Fibroblast of pulmonary artery (primary cell): Measurements from ENCODE around the gene DHRS3.

ENCODE experiments used
- DNase-seq: peaks from one replicate; pipeline ENCODE4 v3.0.0-alpha.2; 2010; ENCODE audit warnings: low read depth
- H3K4me3 ChIP-seq: replicated peaks from 2 replicates; pipeline ENCODE4 v1.5.1; 2011; ENCODE audit warnings: low read depth, mild to moderate bottlenecking, control low read depth, low read length, moderate library complexity
- TF ChIP-seq, protein P1 (sequence below): IDR thresholded peaks from 2 replicates; pipeline ENCODE4 v1.5.1; 2011; ENCODE audit warnings: mild to moderate bottlenecking, control low read depth, low read length, inconsistent platforms; ENCODE audit errors: missing control alignments

The DHRS3 gene

DNA sequence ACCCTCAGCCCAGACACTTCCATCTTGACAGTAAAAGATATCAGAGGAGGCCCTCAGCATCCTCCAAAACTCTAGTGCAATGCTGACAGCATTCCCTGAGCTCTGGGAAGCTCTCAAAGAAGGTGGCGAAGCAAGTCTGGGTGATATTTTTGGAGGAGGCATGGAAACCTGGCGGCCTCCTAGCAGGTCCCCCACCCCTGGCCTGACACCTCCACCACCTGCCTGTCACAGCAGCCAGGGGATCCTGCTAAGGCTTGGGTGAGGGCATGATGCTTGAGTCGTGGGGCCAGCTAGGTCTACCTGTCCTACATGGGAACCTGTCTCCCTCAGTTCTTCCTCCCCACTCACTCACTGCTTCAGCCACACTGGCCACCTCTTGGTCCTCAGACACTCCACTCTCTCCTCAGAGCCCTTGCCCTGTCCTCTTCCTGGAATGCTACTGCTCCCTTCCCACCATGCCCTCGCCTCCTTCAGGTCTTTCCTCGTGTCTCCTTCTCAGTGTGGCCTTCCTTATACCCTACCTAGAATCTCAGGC lies 8.5 kb downstream of the DHRS3 start:
- no peak for DNase-seq
- H3K4me3 ChIP-seq: no peak overlapping the region
- TF ChIP-seq, protein P1, sequence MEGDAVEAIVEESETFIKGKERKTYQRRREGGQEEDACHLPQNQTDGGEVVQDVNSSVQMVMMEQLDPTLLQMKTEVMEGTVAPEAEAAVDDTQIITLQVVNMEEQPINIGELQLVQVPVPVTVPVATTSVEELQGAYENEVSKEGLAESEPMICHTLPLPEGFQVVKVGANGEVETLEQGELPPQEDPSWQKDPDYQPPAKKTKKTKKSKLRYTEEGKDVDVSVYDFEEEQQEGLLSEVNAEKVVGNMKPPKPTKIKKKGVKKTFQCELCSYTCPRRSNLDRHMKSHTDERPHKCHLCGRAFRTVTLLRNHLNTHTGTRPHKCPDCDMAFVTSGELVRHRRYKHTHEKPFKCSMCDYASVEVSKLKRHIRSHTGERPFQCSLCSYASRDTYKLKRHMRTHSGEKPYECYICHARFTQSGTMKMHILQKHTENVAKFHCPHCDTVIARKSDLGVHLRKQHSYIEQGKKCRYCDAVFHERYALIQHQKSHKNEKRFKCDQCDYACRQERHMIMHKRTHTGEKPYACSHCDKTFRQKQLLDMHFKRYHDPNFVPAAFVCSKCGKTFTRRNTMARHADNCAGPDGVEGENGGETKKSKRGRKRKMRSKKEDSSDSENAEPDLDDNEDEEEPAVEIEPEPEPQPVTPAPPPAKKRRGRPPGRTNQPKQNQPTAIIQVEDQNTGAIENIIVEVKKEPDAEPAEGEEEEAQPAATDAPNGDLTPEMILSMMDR: no peak

DNA sequence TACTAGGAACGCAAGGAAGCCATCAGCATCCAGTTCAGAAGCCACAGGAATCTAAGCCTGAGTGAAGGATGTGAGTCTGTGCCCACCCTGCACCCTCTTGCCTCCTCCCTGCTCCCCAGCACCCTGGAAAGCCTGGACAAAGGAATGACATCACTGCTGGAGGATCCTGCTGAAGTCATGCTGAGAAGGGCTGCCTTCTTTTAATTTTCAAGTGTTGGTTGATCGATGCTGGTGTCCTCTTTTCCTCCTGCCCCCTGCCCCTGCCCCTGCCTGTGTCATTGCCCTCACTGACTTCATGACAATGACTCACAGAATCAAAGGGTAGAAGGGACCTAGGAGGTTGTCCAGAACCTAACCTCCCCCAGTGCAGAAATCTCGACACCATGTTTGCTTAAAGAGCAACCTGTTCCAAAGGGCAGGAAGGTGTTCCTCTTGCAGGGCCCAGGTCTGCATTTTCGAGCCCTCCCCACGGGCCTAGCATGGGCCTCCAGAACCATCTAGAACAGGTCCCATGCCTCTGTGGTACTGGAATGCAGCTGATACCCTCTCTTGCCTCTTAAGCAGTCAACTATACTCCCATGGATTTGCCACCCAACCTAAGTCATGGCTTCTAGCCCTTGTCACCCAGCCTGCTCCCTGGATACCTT lies 9.6 kb downstream of the DHRS3 start:
- TF ChIP-seq, protein P1: no peak
- DNase-seq: no peak

DNA sequence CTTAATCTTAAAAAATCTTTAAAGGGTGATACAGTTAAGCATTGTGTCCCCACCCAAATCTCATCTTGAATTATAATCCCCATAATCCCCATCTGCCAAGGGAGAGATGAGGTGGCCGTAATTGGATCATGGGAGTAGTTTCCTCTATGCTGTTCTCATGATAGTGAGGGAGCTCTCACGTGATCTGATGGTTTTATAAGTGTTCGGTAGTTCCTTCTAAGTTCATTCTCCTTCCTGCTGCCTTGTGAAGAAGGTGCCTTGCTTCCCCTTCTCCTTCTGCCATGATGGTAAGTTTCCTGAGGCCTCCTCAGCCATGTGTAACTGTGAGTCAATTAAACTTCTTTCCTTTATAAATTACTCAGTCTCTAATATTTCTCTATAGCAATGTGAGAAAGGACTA lies 10.7 kb downstream of the DHRS3 start:
- no peak for DNase-seq
- H3K4me3 ChIP-seq: no peak overlapping the region
- TF ChIP-seq, protein P1: no peak

More for the DNA sequence above, 9.6 kb downstream of the DHRS3 start:
- no peak overlapping the region for H3K4me3 ChIP-seq

DNA sequence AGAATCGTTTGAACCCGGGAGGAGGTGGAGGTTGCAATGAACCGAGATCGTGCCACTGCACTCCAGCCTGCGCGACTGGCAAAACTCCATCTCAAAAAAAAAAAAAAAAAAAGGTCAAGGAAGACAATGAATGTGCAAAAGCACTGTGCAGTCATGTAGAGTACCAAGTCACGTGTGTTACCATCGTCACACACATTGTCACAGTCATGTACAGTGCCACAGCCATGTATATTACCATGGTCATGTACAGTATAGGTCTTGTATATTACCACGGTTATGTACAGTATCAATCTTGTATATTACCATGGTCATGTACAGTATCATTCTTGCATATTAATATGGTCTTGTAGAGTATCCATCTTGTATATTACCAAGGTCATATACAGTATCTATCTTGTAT lies 13.0 kb downstream of the DHRS3 start:
- TF ChIP-seq, protein P1: no peak
- DNase-seq: no peak
- no peak overlapping the region for H3K4me3 ChIP-seq

DNA sequence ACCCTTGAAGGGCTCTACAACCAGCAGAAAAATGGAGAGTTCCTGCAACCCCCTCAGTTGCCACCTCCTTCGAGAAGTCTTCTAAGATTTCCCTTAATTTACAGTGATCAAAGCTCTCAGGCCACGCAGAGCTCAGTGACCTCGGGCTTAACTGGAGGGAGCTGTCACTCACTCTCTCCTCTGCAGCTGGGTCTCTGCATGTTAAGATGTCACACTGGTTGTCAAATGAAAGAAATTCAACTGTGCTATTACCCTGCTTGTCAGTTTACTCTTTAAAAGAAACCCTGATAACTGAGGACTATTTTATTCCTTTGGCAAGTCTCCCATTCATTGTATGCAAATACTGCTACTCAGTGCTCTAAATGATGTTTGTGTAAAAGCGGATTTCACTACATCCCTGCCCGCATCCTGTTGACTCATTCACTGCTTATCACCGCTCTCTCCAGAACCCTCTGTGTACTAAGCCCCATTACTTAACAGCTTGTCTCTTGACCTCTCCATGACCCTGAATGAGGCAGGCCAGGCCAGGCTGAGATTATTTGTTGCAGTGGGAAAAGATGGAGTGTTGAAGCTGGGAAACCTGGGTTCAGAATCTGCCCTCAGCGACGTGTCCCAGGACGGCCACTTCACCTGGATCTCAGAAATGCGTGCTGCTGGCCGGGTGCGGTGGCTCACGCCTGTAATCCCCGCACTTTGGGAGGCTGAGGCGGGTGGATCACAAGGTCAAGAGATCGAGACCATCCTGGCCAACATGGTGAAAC lies 13.7 kb downstream of the DHRS3 start:
- TF ChIP-seq, protein P1: no peak
- DNase-seq: peak; percentile 99
- no peak overlapping the region for H3K4me3 ChIP-seq

DNA sequence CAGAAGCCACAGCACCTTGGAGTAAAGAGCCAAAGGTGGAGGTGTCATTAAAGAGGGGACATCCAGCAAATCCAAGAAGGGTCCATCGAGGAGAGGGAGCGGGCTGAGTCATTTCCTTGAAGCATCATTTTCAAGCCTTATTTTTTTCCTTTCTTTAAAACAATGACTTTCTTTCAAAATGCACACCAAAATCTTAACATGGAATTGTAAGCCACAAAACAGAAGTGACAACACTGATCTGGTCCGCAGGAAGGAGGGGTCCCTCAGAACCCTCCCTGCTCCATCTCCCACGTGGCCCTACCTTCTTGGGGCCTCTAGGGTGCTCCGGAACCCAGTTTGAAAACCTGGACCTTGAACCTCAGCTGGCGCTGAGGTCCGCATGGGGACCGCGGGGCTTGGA lies 14.8 kb downstream of the DHRS3 start:
- H3K4me3 ChIP-seq: no peak overlapping the region
- TF ChIP-seq, protein P1: no peak
- DNase-seq: no peak
